ENCODE results near the gene TPO. TPM values are rescaled to one million over a fixed set of nuclear protein-coding genes. Genes with fewer than 3 reads are reported as not detected.

Gene TPO
- total RNA-seq, 1 experiment from 2014 or later = not detected

GRCh38 chr2:1497122-1497611 is 83.9 kb downstream of the TPO start:
- Histone ChIP-seq H3K36me3 (ENCODE audit: control insufficient read depth, insufficient read depth, low read length) (no peaks in the 10 kb centered on the region), H3K27me3 (ENCODE audit: control insufficient read depth, insufficient read depth, low read length) (no peaks in the 10 kb centered on the region), H3K4me1 (ENCODE audit: control insufficient read depth, insufficient read depth, low read length) (no peaks in the 10 kb centered on the region), H3K27ac (ENCODE audit: low read length) (no peak overlapping the region), H3K4me3 (ENCODE audit: low read depth in 2 of 2, low read length in 2 of 2) (no peak overlapping the region), H3K9me3 (ENCODE audit: control insufficient read depth, insufficient read depth, low read depth, low read length) (no peaks in the 10 kb centered on the region)
- intact Hi-C loops (cut with micrococcal nuclease; ENCODE audit: unreplicated experiment) = no loop called here
- ChIA-PET CTCF (no interaction called here), POLR2A (no interaction called here)
- in situ Hi-C loops (cut with HindIII; ENCODE audit: low pct_unique_long_range_greater_than_20kb, low sequenced_read_pairs) = no loop called here
- TF ChIP-seq SIN3A (IDR thresholded peaks at IDR 0.05; ENCODE audit: borderline replicate concordance, insufficient read depth, low read depth, low read length) (no peak), REST (IDR thresholded peaks at IDR 0.05; ENCODE audit: insufficient read depth in 1 of 2, low read depth in 2 of 2, low read length in 1 of 2) (no peak), TCF7L2 (IDR thresholded peaks at IDR 0.05; ENCODE audit: low read depth, low read length) (no peak), CTCF (IDR thresholded peaks at IDR 0.05) (no peak), POLR2AphosphoS5 (IDR thresholded peaks at IDR 0.05; ENCODE audit: low read depth, low read length) (no peak)
- DNase-seq (ENCODE audit: low read depth, low spot score) (no peak), ATAC-seq (no peak)
- BruUV-seq (replicated peaks) = no TSS peak

GRCh38 chr2:1498176-1498575 is 84.9 kb downstream of the TPO start:
- TF ChIP-seq POLR2AphosphoS5 (IDR thresholded peaks at IDR 0.05; ENCODE audit: low read depth, low read length) = no peak
- TF ChIP-seq TCF7L2 (IDR thresholded peaks at IDR 0.05; ENCODE audit: low read depth, low read length) = no peak
- no peak for TF ChIP-seq CTCF (IDR thresholded peaks at IDR 0.05)
- no peak for TF ChIP-seq REST (IDR thresholded peaks at IDR 0.05; ENCODE audit: insufficient read depth in 1 of 2, low read depth in 2 of 2, low read length in 1 of 2)
- TF ChIP-seq SIN3A (IDR thresholded peaks at IDR 0.05; ENCODE audit: borderline replicate concordance, insufficient read depth, low read depth, low read length) = no peak
- Histone ChIP-seq H3K9me3 (ENCODE audit: control insufficient read depth, insufficient read depth, low read depth, low read length) (no peaks in the 10 kb centered on the region), H3K36me3 (ENCODE audit: control insufficient read depth, insufficient read depth, low read length) (no peaks in the 10 kb centered on the region), H3K27me3 (ENCODE audit: control insufficient read depth, insufficient read depth, low read length) (no peaks in the 10 kb centered on the region), H3K27ac (ENCODE audit: low read length) (no peak overlapping the region), H3K4me1 (ENCODE audit: control insufficient read depth, insufficient read depth, low read length) (no peaks in the 10 kb centered on the region), H3K4me3 (ENCODE audit: low read depth in 2 of 2, low read length in 2 of 2) (no peak overlapping the region)
- ATAC-seq (no peak), DNase-seq (ENCODE audit: low read depth, low spot score) (no peak)
- in situ Hi-C loops (cut with HindIII; ENCODE audit: low pct_unique_long_range_greater_than_20kb, low sequenced_read_pairs) = no loop called here
- CTCF ChIA-PET = no interaction called here
- intact Hi-C loops (cut with micrococcal nuclease; ENCODE audit: unreplicated experiment) = no loop called here
- BruUV-seq (replicated peaks) = no TSS peak
- POLR2A ChIA-PET = no interaction called here

All from Panc1 (cell line).